ENCODE results near the gene SNN.

GRCh38 chr16:11692651-11693050 is 24.4 kb downstream of the SNN start:
- TF ChIP-seq CTCF (IDR thresholded peaks at IDR 0.05) (no peak), POLR2A (IDR thresholded peaks at IDR 0.05) (no peak)

All from uterus (tissue), 2 donors.